GM04504 (cell line): ENCODE results near the gene KIAA1210.
A peak's percentile ranks its signal among the peaks of the same experiment; 100 is the strongest.

Source experiments
- DNase-seq: peaks from one replicate; pipeline ENCODE4 v3.0.0-alpha.2; 2012; ENCODE audit warnings: low read depth

Gene KIAA1210

GRCh38 chrX:119093991-119094735 lies 33.4 kb downstream of the KIAA1210 start:
- DNase-seq = no peak

DNA sequence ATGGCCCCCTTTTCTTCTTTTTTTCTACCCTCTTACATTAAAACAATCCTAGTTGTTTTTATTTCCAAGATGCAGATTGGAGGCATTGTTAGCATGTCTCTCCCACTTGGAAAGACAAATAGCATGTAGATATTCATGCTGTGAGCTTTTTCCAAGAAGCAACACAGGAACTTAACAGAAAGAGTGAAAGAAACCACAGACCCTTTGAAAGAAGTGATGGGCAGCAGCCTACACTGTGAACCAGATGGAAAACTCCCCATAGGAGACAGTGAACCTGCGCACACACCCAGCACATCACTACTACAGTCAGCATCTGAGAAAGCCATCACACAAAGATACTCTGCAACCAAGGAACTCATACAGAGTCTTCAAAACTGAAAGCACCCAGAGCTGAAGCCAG lies 37.0 kb downstream of the KIAA1210 start:
- no peak for DNase-seq

- no peak for DNase-seq
Observed at GRCh38 chrX:119089619-119090018, 38.0 kb downstream of the KIAA1210 start.

- DNase-seq = no peak
Observed at GRCh38 chrX:119087121-119087520, 40.5 kb downstream of the KIAA1210 start.

DNA sequence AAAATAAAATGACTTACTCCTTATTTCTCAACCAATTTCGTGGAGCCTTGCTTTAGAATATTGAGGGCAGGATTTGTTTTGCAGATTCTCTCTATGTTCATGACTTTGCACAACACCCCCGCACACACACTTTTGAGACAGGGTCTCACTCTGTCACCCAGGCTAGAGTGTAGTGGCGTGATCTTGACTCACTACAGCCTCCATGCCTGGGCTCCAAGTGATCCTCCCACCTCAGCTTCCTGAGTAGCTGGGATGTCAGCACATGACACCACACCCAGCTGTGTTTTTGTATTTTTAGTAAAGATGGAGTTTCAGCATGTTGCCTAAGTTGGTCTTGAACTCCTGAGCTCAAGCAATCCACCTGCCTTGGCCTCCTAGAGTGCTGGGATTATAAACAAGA lies 42.8 kb downstream of the KIAA1210 start:
- DNase-seq = no peak

DNA sequence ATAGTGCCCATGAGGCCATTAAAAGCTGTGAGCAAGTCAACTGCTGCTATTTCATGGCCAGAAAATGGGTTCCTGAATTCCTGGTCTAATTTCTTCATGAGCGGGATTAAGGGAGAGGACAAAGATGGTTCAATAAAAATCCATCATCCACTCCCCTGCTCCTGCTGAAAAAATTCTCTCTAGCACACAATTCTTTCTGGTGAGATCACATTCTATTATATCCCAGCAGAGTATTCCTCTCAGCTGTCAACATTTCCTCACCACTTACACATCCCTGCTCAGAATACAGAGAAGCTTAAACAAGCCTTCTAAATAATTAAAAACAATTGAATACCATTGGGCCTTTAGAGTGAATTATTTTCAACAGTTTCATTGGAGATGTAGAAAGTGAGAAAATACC lies 45.3 kb downstream of the KIAA1210 start:
- no peak for DNase-seq

DNA sequence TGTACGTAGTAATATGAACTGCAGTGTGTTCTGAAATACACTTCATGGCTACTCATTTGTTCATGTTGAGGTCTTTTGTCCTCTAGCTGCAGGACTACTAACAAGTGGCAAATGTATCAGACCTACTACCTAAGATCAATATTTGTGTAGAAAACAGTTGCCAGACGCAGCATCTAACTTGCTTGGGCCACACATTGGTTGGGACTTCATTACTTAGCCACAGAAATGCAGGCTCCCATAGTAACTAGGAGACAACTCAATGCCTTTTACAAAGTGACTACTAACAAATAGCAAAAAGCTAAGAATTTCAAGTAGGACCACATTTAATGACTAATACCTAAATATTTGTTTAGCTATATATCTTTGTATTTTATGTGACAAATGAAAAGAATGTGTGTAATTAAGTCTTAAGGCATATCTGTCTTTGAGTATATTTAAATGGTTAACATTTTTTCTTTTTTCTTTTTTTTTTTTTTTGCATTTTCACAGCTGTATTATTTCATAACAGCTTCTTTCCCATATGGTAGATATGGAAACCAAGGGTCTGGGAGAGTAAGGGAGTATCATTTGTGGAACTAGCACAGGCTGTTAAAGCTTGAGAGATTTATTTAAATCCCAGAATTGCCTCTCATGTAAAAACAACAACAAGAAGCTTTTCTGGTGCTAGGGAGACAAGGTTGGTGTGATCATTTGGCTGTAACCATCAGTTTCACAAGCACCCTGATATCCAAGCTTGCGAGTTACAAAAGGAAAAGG lies 52.2 kb downstream of the KIAA1210 start:
- DNase-seq = no peak

DNA sequence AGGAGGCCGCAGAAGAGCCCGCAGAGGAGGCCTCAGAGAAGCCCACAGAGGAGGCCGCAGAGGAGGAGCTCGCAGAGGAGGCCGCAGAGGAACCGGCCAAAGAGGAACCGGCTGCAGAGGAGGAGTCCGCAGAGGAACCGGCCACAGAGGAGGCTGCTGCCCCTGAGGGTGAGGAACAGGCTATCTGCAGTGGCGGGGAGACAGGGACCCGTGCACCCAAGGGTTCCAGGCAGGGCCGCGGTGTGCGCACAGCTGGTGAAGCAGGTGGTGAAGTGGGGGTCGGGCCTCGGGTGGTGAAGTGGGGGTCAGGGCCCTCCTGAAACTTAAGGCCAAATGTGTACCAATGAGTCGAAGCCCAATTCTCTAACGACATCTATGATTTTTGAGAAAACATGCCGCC lies 53.7 kb downstream of the KIAA1210 start:
- no peak for DNase-seq

DNA sequence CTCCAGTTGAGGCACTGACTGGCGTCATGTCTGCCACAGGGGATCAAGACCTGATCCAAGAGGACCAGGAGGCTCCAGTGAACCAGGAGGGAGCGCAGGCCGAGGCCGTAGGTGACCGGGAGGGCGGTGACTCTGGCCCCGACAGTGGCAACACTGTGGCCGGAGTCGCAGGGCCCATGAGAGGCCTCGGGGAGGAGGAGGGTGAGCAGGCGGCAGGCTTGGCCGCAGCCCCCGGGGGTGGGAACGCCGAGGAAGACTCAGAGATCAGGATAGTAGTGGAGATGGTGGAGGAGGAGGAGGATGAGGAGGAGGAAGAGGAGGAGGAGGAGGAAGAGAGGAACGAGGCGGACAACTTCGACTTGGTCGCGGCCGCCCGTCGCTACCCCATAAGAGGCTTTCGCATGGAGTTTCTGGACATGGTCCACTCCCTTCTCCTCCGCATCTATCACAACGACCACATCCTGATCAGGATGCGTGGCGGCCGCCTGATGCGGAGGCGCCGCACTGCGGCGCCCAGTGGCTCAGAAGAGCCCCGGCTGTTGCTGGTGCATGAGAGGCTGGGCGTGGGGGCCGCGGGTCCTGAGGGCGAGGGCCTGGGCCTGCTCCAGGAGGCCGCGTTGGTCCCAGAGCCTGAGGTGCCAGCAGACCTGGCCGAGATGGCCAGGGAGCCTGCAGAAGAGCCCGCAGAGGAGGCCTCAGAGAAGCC lies 54.3 kb downstream of the KIAA1210 start:
- DNase-seq = no peak

- no peak for DNase-seq
Observed at GRCh38 chrX:119072744-119073143, 54.9 kb downstream of the KIAA1210 start, which contains the start of gene CT47C1. Gene CT47C1 (plus strand): TSS chrX:119072993. CDS start chrX:119073226, 233 bp downstream.

DNA sequence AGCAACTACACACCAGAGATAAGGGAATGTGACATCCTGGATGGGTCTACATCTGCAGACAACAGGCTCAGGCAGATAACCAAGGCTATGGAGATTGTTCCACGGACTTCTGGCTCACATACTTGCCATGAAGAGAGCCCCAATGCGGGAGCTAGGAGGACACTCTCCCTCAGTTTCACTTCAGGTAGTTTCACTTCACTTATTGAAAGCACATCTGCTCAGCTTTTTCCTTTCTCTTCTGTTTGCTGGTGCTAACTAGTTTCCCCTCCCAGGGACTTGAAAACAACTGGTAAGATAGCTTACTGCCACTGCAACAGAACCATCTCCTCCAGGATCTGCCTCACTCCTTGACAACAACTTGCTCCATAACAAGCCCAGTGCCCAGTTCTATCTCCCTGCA lies 56.2 kb downstream of the KIAA1210 start:
- no peak for DNase-seq

DNA sequence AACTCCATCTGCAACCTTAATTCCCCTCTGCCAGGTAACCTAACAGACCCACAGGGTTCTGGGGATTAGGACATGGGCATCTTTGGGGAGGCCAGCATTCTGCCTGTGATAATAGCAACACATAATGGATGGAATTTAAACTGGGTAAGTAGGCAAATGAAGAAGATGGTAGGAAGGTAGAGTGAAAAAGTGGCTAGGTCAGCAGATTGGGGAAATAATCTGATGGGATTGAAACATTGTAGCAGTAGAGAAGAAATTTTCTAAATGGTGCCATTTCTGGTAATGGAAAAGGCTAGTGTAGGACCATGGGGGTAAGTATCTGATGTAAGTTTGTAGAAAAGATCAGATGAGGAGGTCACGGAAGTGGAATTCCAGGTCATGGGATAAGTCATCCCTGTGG lies 57.9 kb downstream of the KIAA1210 start:
- DNase-seq = no peak

- DNase-seq = no peak
Observed at GRCh38 chrX:119069128-119069527, 58.5 kb downstream of the KIAA1210 start.

GRCh38 chrX:119067023-119067739 lies 60.4 kb downstream of the KIAA1210 start:
- DNase-seq = peak; percentile 13

- DNase-seq = no peak
Observed at GRCh38 chrX:119063428-119063827, 64.2 kb downstream of the KIAA1210 start.

- no peak for DNase-seq
Observed at GRCh38 chrX:119062750-119063374, 64.8 kb downstream of the KIAA1210 start.

- DNase-seq = no peak
Observed at GRCh38 chrX:119055687-119056086, 71.9 kb downstream of the KIAA1210 start.

DNA sequence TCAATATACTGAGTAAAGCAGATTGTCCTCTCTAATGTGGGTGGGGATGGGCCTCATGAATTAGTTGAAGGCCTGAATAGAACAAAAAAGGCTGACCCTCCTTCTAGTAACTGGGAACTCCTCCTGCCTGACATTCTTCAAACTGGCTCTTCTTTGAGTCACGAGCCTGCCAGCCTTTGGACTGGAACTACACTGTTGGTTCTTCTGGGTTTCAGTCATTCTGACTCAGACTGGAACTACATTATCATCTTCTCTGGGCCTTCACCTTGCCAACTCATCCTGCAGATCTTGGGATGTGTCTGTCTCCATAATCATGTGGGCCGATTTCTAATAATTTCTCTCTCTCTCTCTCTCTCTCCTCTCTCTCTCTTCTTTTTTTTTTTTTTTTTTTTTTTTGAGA lies 81.7 kb downstream of the KIAA1210 start:
- DNase-seq = no peak

DNA sequence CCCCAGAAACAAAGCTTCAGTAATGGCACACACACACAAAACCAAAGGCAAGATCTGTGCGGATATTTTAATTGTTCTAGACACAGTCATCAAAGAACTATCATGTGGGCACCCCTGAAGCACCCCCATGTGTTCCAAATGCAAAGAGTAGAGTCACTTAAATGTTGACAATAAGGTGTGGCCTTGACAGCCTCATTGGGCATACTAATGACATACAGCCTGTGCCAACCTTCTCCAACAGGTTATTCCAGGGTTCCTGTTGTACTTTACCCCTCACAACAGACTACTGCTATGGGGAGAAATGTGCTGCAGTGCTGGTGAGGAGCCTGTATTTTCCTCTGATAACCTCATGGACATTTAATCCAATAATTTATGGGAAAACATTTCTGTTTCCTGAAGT lies 84.6 kb downstream of the KIAA1210 start:
- DNase-seq = no peak

DNA sequence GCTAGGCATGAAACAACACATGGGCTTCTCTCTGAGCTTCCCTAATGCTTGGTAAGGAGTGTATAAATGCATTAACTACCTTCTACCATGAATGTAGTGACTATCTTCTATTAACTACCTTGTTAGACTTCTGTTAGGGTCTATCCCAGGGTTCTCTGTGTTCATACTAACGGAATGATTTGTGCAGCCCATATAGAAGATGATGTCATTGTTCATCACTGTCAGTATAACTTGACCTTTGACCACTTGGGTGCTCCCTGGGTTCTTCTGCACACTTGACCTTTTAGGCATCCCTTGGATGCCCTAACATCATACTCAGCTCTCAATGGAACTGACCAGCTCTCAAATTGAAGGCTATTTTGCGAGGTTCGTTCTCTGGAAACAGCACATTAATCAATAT lies 85.6 kb downstream of the KIAA1210 start:
- no peak for DNase-seq

DNA sequence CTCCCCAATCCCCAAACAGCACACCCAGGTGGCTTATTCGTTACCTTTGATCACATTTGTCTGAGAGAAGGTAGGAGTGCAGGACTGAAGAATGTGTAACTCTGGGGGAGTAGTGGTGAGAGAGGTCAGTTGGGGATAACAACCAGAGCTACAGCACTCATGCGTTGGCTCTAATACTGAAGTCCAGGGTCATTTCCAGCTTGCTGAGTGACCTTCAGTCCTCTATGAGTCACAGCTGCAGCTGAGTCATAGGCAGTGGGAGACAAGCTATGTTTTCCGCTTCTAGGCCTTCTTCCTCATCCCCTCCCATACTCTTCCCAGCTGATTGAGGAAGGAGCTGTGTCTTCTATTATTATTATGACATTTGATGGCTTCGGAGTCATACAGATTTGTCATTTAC lies 86.4 kb downstream of the KIAA1210 start:
- DNase-seq = peak; percentile 33

GRCh38 chrX:119040432-119040831 lies 87.2 kb downstream of the KIAA1210 start:
- no peak for DNase-seq
